GM18907 (cell line): ENCODE data around the gene OSGEPL1.
A peak's percentile ranks its signal among the peaks of the same experiment; 100 is the strongest.
"Not testable (repeated sequence)": the region's sequence is repeated elsewhere in the genome, so short reads cannot be mapped to it uniquely, and the experiment has no call there.

Source experiments
- ATAC-seq: cut with Tn5 transposase; IDR thresholded peaks from one replicate; pipeline ENCODE4 v1.9.1; 2021; ENCODE audit warnings: mild to moderate bottlenecking, moderate library complexity; ENCODE audit not compliant: unreplicated experiment

The OSGEPL1 gene

GRCh38 chr2:189762551-189763298, at the start of gene OSGEPL1:
TSS of gene OSGEPL1 (minus strand) at chr2:189762792. CDS start at chr2:189761640, 1,152 bp downstream.
- ATAC-seq = peak; percentile 97

GRCh38 chr2:189803431-189803830, 40.8 kb upstream of the OSGEPL1 start:
- ATAC-seq = no peak

- no peak for ATAC-seq
Observed at GRCh38 chr2:189802396-189802912, 39.9 kb upstream of the OSGEPL1 start.

- ATAC-seq = no peak
Observed at GRCh38 chr2:189799531-189799930, 36.9 kb upstream of the OSGEPL1 start.

- ATAC-seq = no peak
Observed at GRCh38 chr2:189799030-189799331, 36.4 kb upstream of the OSGEPL1 start.

- ATAC-seq = peak; percentile 79
Observed at GRCh38 chr2:189798312-189799029, 35.9 kb upstream of the OSGEPL1 start.

- ATAC-seq = no peak
Observed at GRCh38 chr2:189797902-189798301, 35.3 kb upstream of the OSGEPL1 start.

GRCh38 chr2:189794310-189794709, 31.7 kb upstream of the OSGEPL1 start:
- ATAC-seq = no peak

GRCh38 chr2:189791338-189792042, 28.9 kb upstream of the OSGEPL1 start:
- no peak for ATAC-seq

GRCh38 chr2:189783927-189784867, 21.6 kb upstream of the OSGEPL1 start, which contains the start of the genes ORMDL1 and PMS1:
TSS of gene ORMDL1 (minus strand) at chr2:189784339. CDS start at chr2:189782595, 1,744 bp downstream.
TSS of gene PMS1 (plus strand) at chr2:189784450. CDS start at chr2:189791810, 7,360 bp downstream.
- peak; percentile 97 for ATAC-seq

- ATAC-seq = peak; percentile 21
Observed at GRCh38 chr2:189783451-189783926, 20.9 kb upstream of the OSGEPL1 start.

- no peak for ATAC-seq
Observed at GRCh38 chr2:189782221-189782671, 19.7 kb upstream of the OSGEPL1 start.

GRCh38 chr2:189772212-189772611, 9.6 kb upstream of the OSGEPL1 start:
- no peak for ATAC-seq

GRCh38 chr2:189770590-189771322, 8.2 kb upstream of the OSGEPL1 start:
- ATAC-seq = no peak

GRCh38 chr2:189763908-189764661, 1.5 kb upstream of the OSGEPL1 start:
- no peak for ATAC-seq

- no peak for ATAC-seq
Observed at GRCh38 chr2:189762229-189762550, 402 bp downstream of the OSGEPL1 start.

GRCh38 chr2:189760154-189760553, 2.4 kb downstream of the OSGEPL1 start:
- ATAC-seq = not testable (repeated sequence)

- ATAC-seq = no peak
Observed at GRCh38 chr2:189756311-189756952, 6.2 kb downstream of the OSGEPL1 start.
